Endothelial cell of umbilical vein (primary cell): ENCODE data around the gene MAP3K13. TPM values are rescaled to one million over a fixed set of nuclear protein-coding genes. Genes with fewer than 3 reads are reported as not detected.

Source experiments
- BruUV-seq: library from RNA; stranded (reverse); fragments of 400-500 nt; replicated peaks from 2 replicates; lab custom pipeline; 2021; lab: Mats Ljungman, UMichigan
- CTCF ChIA-PET: fragments of 300-600, 350-600 bp; sonication (Branson Sonifier 250); formaldehyde crosslinking; loops from one replicate; lab custom pipeline; 2021; ENCODE audit warnings: antibody characterized with exemption, inconsistent platforms; lab: Charles Lee
- POLR2A ChIA-PET: fragments of 300-600, 350-600 bp; sonication (Branson Sonifier 250); formaldehyde crosslinking; loops from one replicate; lab custom pipeline; 2021; ENCODE audit warnings: antibody characterized with exemption, inconsistent platforms; lab: Charles Lee
- DNase-seq: peaks from one replicate; pipeline ENCODE4 v3.0.0-alpha.2; 2011; ENCODE audit warnings: low read depth, low spot score
- FAIRE-seq: peaks from 2 replicates; lab custom pipeline; 2011; peaks lifted over from hg19 to GRCh38; lab: Jason Lieb, UNC
- H2AFZ ChIP-seq: 2 replicates; pipeline ENCODE4 v1.6.0; 2012; ENCODE audit warnings: low read depth, low read length, control low read depth, inconsistent platforms
- H3K27ac ChIP-seq: 2 replicates; pipeline ENCODE4 v1.5.1; 2011; ENCODE audit warnings: low read depth, mild to moderate bottlenecking, control low read depth, low read length, moderate library complexity; ENCODE audit not compliant: insufficient read depth
- H3K27me3 ChIP-seq, 2 experiments: 2 replicates each; pipeline versions ENCODE4 v1.6.0 to v1.6.1; 2011; ENCODE audit warnings: low read length in 2 of 2, mixed read lengths in 1 of 2; ENCODE audit not compliant: control insufficient read depth in 2 of 2, insufficient read depth in 2 of 2
- H3K36me3 ChIP-seq, 2 experiments: 2 replicates in 1 of 2; 3 replicates in 1 of 2; pipeline ENCODE4 v1.5.1; 2011; ENCODE audit warnings: low read length in 2 of 2, mild to moderate bottlenecking in 1 of 2, moderate library complexity in 1 of 2; ENCODE audit not compliant: control insufficient read depth in 2 of 2, insufficient read depth in 2 of 2; ENCODE audit errors: extremely low read depth in 1 of 2
- H3K4me1 ChIP-seq: 3 replicates; pipeline ENCODE4 v1.5.1; 2011; ENCODE audit warnings: mild to moderate bottlenecking, low read length; ENCODE audit not compliant: control insufficient read depth, insufficient read depth; ENCODE audit errors: extremely low read depth
- H3K4me2 ChIP-seq: 2 replicates; pipeline ENCODE4 v1.6.1; 2011; ENCODE audit warnings: low read length, control low read depth, mixed read lengths; ENCODE audit not compliant: insufficient read depth
- H3K4me3 ChIP-seq, 3 experiments: fragments of 200-600 bp in 1 of 3; sonication (generic), shearing (Covaris generic) in 1 of 3; replicated peaks in 1 of 3; 2 replicates each; pipeline ENCODE4 v1.5.1; 2011 to 2016; ENCODE audit warnings: control low read depth in 3 of 3, low read length in 3 of 3, mild to moderate bottlenecking in 2 of 3, inconsistent platforms in 1 of 3, low read depth in 1 of 3, moderate library complexity in 1 of 3; ENCODE audit not compliant: insufficient read depth in 1 of 3
- H3K79me2 ChIP-seq: 2 replicates; pipeline ENCODE4 v1.6.0; 2012; ENCODE audit warnings: low read length, inconsistent platforms; ENCODE audit not compliant: control insufficient read depth, insufficient read depth
- H3K9ac ChIP-seq: replicated peaks from 2 replicates; pipeline ENCODE3; 2011; ENCODE audit warnings: low read length, control low read depth; ENCODE audit not compliant: insufficient read depth; ENCODE audit errors: extremely low read depth
- H3K9me1 ChIP-seq: replicated peaks from 3 replicates; pipeline ENCODE4 v1.6.0; 2011; ENCODE audit warnings: mild to moderate bottlenecking, low read length; ENCODE audit not compliant: control insufficient read depth, insufficient read depth; ENCODE audit errors: extremely low read depth
- H3K9me3 ChIP-seq: replicated peaks from 2 replicates; pipeline ENCODE4 v1.5.1; 2012; ENCODE audit warnings: low read length, inconsistent platforms; ENCODE audit not compliant: control insufficient read depth, insufficient read depth
- H4K20me1 ChIP-seq: replicated peaks from 2 replicates; pipeline ENCODE3; 2011; ENCODE audit warnings: mild to moderate bottlenecking, low read length; ENCODE audit not compliant: control insufficient read depth, insufficient read depth; ENCODE audit errors: extremely low read depth
- CTCF ChIP-seq, 2 donors: IDR thresholded peaks; 1 replicate in 1 of 2; 2 replicates in 1 of 2; pipeline ENCODE4 v1.5.1; 2011; ENCODE audit warnings: low read length in 2 of 2, mild to moderate bottlenecking in 2 of 2, moderate library complexity in 2 of 2, control low read depth in 1 of 2, inconsistent platforms in 1 of 2, low read depth in 1 of 2; ENCODE audit not compliant: insufficient read depth in 1 of 2; ENCODE audit errors: extremely low read depth in 1 of 2
- EZH2 ChIP-seq: IDR thresholded peaks from 2 replicates; pipeline ENCODE4 v1.6.1; 2012; ENCODE audit warnings: borderline replicate concordance, low read depth, mild to moderate bottlenecking, moderate library complexity, low read length, inconsistent platforms; ENCODE audit not compliant: severe bottlenecking
- GATA2 ChIP-seq: IDR thresholded peaks from 2 replicates; pipeline ENCODE4 v1.7.0; 2011; ENCODE audit warnings: low read depth, mild to moderate bottlenecking, moderate library complexity, mixed read lengths, low read length; ENCODE audit not compliant: insufficient read length, insufficient read depth
- dilution Hi-C: fragments of 300-500 bp; cut with MboI; formaldehyde crosslinking; loops from one replicate; pipeline ENCODE4 v1.15.0; 2019; ENCODE audit warnings: low sequenced_read_pairs; ENCODE audit not compliant: extremely low pct_ligation_motif_present
- intact Hi-C: fragments of 100-400 bp; cut with micrococcal nuclease; formaldehyde crosslinking; loops from one replicate; pipeline ENCODE4 v1.10.0; 2022
- polyA plus RNA-seq, 4 experiments: library from polyadenylated mRNA; depleted of rRNA in 3 of 4; stranded (reverse) in 3 of 4; unstranded in 1 of 4; fragments of >200 nt; gene quantifications; 2 replicates each; pipeline versions ENCODE4 v1.2.1 to v1.2.3, GENCODE V29; 2011 to 2012; ENCODE audit warnings: missing spikeins in 1 of 4
- total RNA-seq: library from RNA; stranded (reverse); gene quantifications from 2 replicates; pipeline ENCODE4 v1.2.3, GENCODE V29; 2021

MAP3K13 gene
- total and polyA plus RNA-seq, 2 donors (not counting 3 experiments of a cell fraction or from before 2014, with no cell fraction given): 6.2 to 15.4 TPM

- POLR2A ChIA-PET: no interaction called here
- H3K79me2 ChIP-seq: no peaks in the 10 kb centered on the region
Observed at GRCh38 chr3:185460309-185460708, 97.4 kb downstream of the MAP3K13 start.

More at GRCh38 chr3:185460309-185460708, 97.4 kb downstream of the MAP3K13 start:
- no peak overlapping the region for H3K4me2 ChIP-seq
- intact Hi-C loops: loop anchor here (1.0 to 2.0 kb wide), 2 partner anchors 38 to 99 kb away; partner anchors contain the start of gene TMEM41A
- no peak overlapping the region for H3K9ac ChIP-seq
- H3K36me3 ChIP-seq: no peaks in the 10 kb centered on the region
- H3K4me3 ChIP-seq: no peak overlapping the region
- no peaks in the 10 kb centered on the region for H3K4me1 ChIP-seq
- CTCF ChIA-PET: interaction anchor here (0.7 to 5.1 kb wide), 25 partner anchors 8 to 152 kb away, joined by 3 to 133 read pairs (median 5); partner anchors contain the start of genes LIPH, SENP2 and TMEM41A
- no peaks in the 10 kb centered on the region for H3K27me3 ChIP-seq
- no peak for TF ChIP-seq CTCF (IDR thresholded peaks at IDR 0.05; ENCODE audit: extremely low read depth in 1 of 2, insufficient read depth in 1 of 2, low read depth in 1 of 2, low read length in 2 of 2)
- TF ChIP-seq EZH2: no peak
- no peak for TF ChIP-seq GATA2
- DNase-seq (no peak), FAIRE-seq (no peak)
- dilution Hi-C loops: no loop called here
- H3K27ac ChIP-seq: no peak overlapping the region
- H2AFZ ChIP-seq: no peak overlapping the region
- H3K9me3 ChIP-seq: no peaks in the 10 kb centered on the region
- no peaks in the 10 kb centered on the region for H4K20me1 ChIP-seq
- H3K9me1 ChIP-seq: no peaks in the 10 kb centered on the region
- BruUV-seq: no TSS peak
